HepG2 (cell line): Measurements from ENCODE around the gene MAGEA1.

Experiments used
- ASH2L ChIP-seq: fragments of 300-600, 200-600 bp; sonication (generic); IDR thresholded peaks from 2 replicates; pipeline ENCODE4 v1.7.0; 2017; ENCODE audit warnings: low read depth, mild to moderate bottlenecking, moderate library complexity, mixed read lengths, low read length; ENCODE audit not compliant: insufficient read length
- CEBPB ChIP-seq: IDR thresholded peaks from 2 replicates; pipeline ENCODE4 v1.6.1; 2011; ENCODE audit warnings: low read depth, low read length, improper control_type of control experiment, borderline replicate concordance
- HNRNPLL ChIP-seq: fragments of 200-400 bp; formaldehyde crosslinking; IDR thresholded peaks from 2 replicates; pipeline ENCODE4 v1.6.1; 2017; ENCODE audit warnings: mild to moderate bottlenecking, low read depth, low read length; ENCODE audit not compliant: poor library complexity, severe bottlenecking
- KMT2A ChIP-seq: sonication (generic); formaldehyde crosslinking; IDR thresholded peaks from 2 replicates; pipeline ENCODE4 v1.4.0; 2020; ENCODE audit warnings: missing genetic modification reagents
- LBX2 ChIP-seq: sonication (generic); formaldehyde crosslinking; IDR thresholded peaks from 2 replicates; pipeline ENCODE4 v1.5.0; 2020; ENCODE audit warnings: missing genetic modification reagents, mild to moderate bottlenecking, borderline replicate concordance
- NFYC ChIP-seq: IDR thresholded peaks from 2 replicates; pipeline ENCODE4 v1.6.1; 2016; ENCODE audit warnings: missing genetic modification reagents, missing compliant biosample characterization
- SKIL ChIP-seq: sonication (generic); formaldehyde crosslinking; IDR thresholded peaks from 2 replicates; pipeline ENCODE4 v1.8.0; 2022; ENCODE audit warnings: missing genetic modification reagents, mild to moderate bottlenecking, moderate library complexity, borderline replicate concordance
- SRY ChIP-seq: sonication (generic); formaldehyde crosslinking; IDR thresholded peaks from 2 replicates; pipeline ENCODE4 v1.8.0; 2022; ENCODE audit warnings: mild to moderate bottlenecking, missing genetic modification reagents
- TBP ChIP-seq: sonication (generic); formaldehyde crosslinking; IDR thresholded peaks from 2 replicates; pipeline ENCODE4 v1.5.0; 2020; ENCODE audit warnings: missing genetic modification reagents
- ZNF263 ChIP-seq: sonication (generic); formaldehyde crosslinking; IDR thresholded peaks from 2 replicates; pipeline ENCODE4 v1.4.0; 2020; ENCODE audit warnings: missing genetic modification reagents
- ZNF569 ChIP-seq: sonication (generic); formaldehyde crosslinking; IDR thresholded peaks from 2 replicates; pipeline ENCODE4 v1.5.0; 2020; ENCODE audit warnings: mild to moderate bottlenecking, missing genetic modification reagents, moderate library complexity, borderline replicate concordance

GRCh38 chrX:153161952-153162351 is 17.1 kb upstream of the MAGEA1 start:
- TF ChIP-seq ZNF569 (CRISPR knock-in tag) (no peak), SRY (CRISPR knock-in tag) (no peak), ZNF263 (CRISPR knock-in tag) (no peak), HNRNPLL (no peak), KMT2A (CRISPR knock-in tag) (no peak), LBX2 (no peak), TBP (CRISPR knock-in tag) (no peak), SKIL (CRISPR knock-in tag) (no peak), ASH2L (no peak), CEBPB (no peak), NFYC (CRISPR knock-in tag) (no peak)
